ENCODE measurements around the gene EFHD1.

Gene EFHD1

GRCh38 chr2:232647261-232647660, 13.9 kb downstream of the EFHD1 start:
- no peaks in the 10 kb centered on the region for H3K27me3 ChIP-seq (ENCODE audit: control insufficient read depth, low read length)
- H3K4me3 ChIP-seq (ENCODE audit: low read length) = no peak overlapping the region
- H3F3A ChIP-seq (ENCODE audit: control insufficient read depth, insufficient read depth) = no peaks in the 10 kb centered on the region
- H3K36me3 ChIP-seq (ENCODE audit: control insufficient read depth, low read length) = no peaks in the 10 kb centered on the region
- no peaks in the 10 kb centered on the region for H3K79me2 ChIP-seq (ENCODE audit: control insufficient read depth, low read length)
- H3K9me2 ChIP-seq (replicated peaks; ENCODE audit: control insufficient read depth, low read length) = no peaks in the 10 kb centered on the region
- no peaks in the 10 kb centered on the region for H3K9me3 ChIP-seq (ENCODE audit: control insufficient read depth, insufficient read depth, low read length)
- H3K27ac ChIP-seq (ENCODE audit: low read depth, low read length) = no peak overlapping the region
- H3K4me1 ChIP-seq (ENCODE audit: control insufficient read depth, low read length) = no peaks in the 10 kb centered on the region
- TF ChIP-seq CTCF (IDR thresholded peaks at IDR 0.05; ENCODE audit: low read depth, low read length, poor library complexity, severe bottlenecking) (no peak), EZH2phosphoT487 (IDR thresholded peaks at IDR 0.05; ENCODE audit: borderline replicate concordance, low read length) (no peak)
- no peaks in the 10 kb centered on the region for H4K20me1 ChIP-seq (ENCODE audit: control insufficient read depth, insufficient read depth, low read depth, low read length)
- no peak overlapping the region for H3K4me2 ChIP-seq (ENCODE audit: low read length)

GRCh38 chr2:232649033-232649432, 15.6 kb downstream of the EFHD1 start:
- no peaks in the 10 kb centered on the region for H3K4me1 ChIP-seq (ENCODE audit: control insufficient read depth, low read length)
- H3K36me3 ChIP-seq (ENCODE audit: control insufficient read depth, low read length) = no peaks in the 10 kb centered on the region
- no peaks in the 10 kb centered on the region for H4K20me1 ChIP-seq (ENCODE audit: control insufficient read depth, insufficient read depth, low read depth, low read length)
- TF ChIP-seq CTCF (IDR thresholded peaks at IDR 0.05; ENCODE audit: low read depth, low read length, poor library complexity, severe bottlenecking) = no peak
- TF ChIP-seq EZH2phosphoT487 (IDR thresholded peaks at IDR 0.05; ENCODE audit: borderline replicate concordance, low read length) = no peak
- no peak overlapping the region for H3K4me3 ChIP-seq (ENCODE audit: low read length)
- no peaks in the 10 kb centered on the region for H3K9me2 ChIP-seq (replicated peaks; ENCODE audit: control insufficient read depth, low read length)
- no peaks in the 10 kb centered on the region for H3K79me2 ChIP-seq (ENCODE audit: control insufficient read depth, low read length)
- H3K27ac ChIP-seq (ENCODE audit: low read depth, low read length) = no peak overlapping the region
- H3K9me3 ChIP-seq (ENCODE audit: control insufficient read depth, insufficient read depth, low read length) = no peaks in the 10 kb centered on the region
- no peaks in the 10 kb centered on the region for H3K27me3 ChIP-seq (ENCODE audit: control insufficient read depth, low read length)
- no peaks in the 10 kb centered on the region for H3F3A ChIP-seq (ENCODE audit: control insufficient read depth, insufficient read depth)
- no peak overlapping the region for H3K4me2 ChIP-seq (ENCODE audit: low read length)

DNA sequence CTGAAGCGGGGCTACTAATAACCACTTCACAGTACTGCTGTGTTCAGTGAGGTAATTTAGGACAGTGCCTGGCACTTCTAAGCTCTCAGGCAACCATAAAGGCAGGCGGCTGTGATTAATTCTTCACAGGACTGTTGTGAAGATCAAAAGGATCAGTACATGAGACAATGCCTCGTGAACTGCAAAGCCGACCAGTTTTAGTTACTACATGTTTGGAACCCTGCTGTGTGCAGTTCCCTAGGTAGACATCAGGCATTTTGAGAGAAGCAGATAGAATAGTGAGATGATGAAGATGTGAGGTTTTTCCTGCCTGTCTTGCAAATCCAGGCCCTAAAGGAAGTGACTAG, 19.1 kb downstream of the EFHD1 start:
- no peak for TF ChIP-seq EZH2phosphoT487 (IDR thresholded peaks at IDR 0.05; ENCODE audit: borderline replicate concordance, low read length)
- TF ChIP-seq CTCF (IDR thresholded peaks at IDR 0.05; ENCODE audit: low read depth, low read length, poor library complexity, severe bottlenecking) = no peak
- Histone ChIP-seq H3K4me1 (ENCODE audit: control insufficient read depth, low read length) (no peaks in the 10 kb centered on the region), H3F3A (ENCODE audit: control insufficient read depth, insufficient read depth) (no peaks in the 10 kb centered on the region), H3K9me2 (replicated peaks; ENCODE audit: control insufficient read depth, low read length) (no peaks in the 10 kb centered on the region), H3K79me2 (ENCODE audit: control insufficient read depth, low read length) (no peaks in the 10 kb centered on the region), H4K20me1 (ENCODE audit: control insufficient read depth, insufficient read depth, low read depth, low read length) (no peaks in the 10 kb centered on the region), H3K4me2 (ENCODE audit: low read length) (no peak overlapping the region), H3K9me3 (ENCODE audit: control insufficient read depth, insufficient read depth, low read length) (no peaks in the 10 kb centered on the region), H3K36me3 (ENCODE audit: control insufficient read depth, low read length) (no peaks in the 10 kb centered on the region), H3K27me3 (ENCODE audit: control insufficient read depth, low read length) (no peaks in the 10 kb centered on the region), H3K4me3 (ENCODE audit: low read length) (no peak overlapping the region), H3K27ac (ENCODE audit: low read depth, low read length) (no peak overlapping the region)

DNA sequence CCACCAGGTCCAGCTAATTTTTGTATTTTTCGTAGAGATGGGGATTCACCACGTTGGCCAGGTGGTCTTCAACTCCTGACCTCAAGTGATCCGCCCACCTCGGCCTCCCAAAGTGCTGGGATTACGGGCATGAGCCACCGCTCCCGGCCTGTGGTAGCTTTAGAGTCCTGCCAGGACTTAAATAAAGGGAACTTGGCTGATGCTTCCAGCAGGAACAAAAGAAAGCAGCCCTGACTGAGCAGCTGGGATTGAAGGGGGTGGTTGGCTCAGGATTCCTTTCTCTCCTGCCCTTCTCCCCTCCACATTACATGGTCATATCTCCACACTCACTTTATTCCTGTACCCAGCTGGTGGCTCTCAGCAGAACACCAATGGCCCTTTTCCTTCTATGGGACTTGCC, 20.0 kb downstream of the EFHD1 start:
- no peaks in the 10 kb centered on the region for H4K20me1 ChIP-seq (ENCODE audit: control insufficient read depth, insufficient read depth, low read depth, low read length)

More for the DNA sequence above, 20.0 kb downstream of the EFHD1 start:
- no peak overlapping the region for H3K27ac ChIP-seq (ENCODE audit: low read depth, low read length)
- H3K4me1 ChIP-seq (ENCODE audit: control insufficient read depth, low read length) = no peaks in the 10 kb centered on the region
- no peak overlapping the region for H3K4me2 ChIP-seq (ENCODE audit: low read length)
- peaks cover 2% of the 10 kb centered on the region; the same call in 1 of the 2 replicates for H3K27me3 ChIP-seq (ENCODE audit: control insufficient read depth, low read length)
- H3K4me3 ChIP-seq (ENCODE audit: low read length) = no peak overlapping the region
- H3K79me2 ChIP-seq (ENCODE audit: control insufficient read depth, low read length) = no peaks in the 10 kb centered on the region
- no peaks in the 10 kb centered on the region for H3F3A ChIP-seq (ENCODE audit: control insufficient read depth, insufficient read depth)
- H3K36me3 ChIP-seq (ENCODE audit: control insufficient read depth, low read length) = no peaks in the 10 kb centered on the region
- H3K9me2 ChIP-seq (replicated peaks; ENCODE audit: control insufficient read depth, low read length) = no peaks in the 10 kb centered on the region
- TF ChIP-seq EZH2phosphoT487 (IDR thresholded peaks at IDR 0.05; ENCODE audit: borderline replicate concordance, low read length) = no peak
- TF ChIP-seq CTCF (IDR thresholded peaks at IDR 0.05; ENCODE audit: low read depth, low read length, poor library complexity, severe bottlenecking) = no peak
- no peaks in the 10 kb centered on the region for H3K9me3 ChIP-seq (ENCODE audit: control insufficient read depth, insufficient read depth, low read length)

Measured in DOHH2 (cell line).